Transverse colon (tissue), 3 donors: Measurements from ENCODE around the gene AKAP1.

Experiments used
- POLR2A ChIP-seq: fragments of 450-650 bp; IDR thresholded peaks from one replicate; pipeline ENCODE4 v1.6.1; 2016; ENCODE audit warnings: antibody characterized with exemption, mild to moderate bottlenecking, moderate library complexity
- TF ChIP-seq, protein P1 (sequence below), 5 experiments: fragments of 200-600 bp in 3 of 5; fragments of 450-650 bp in 2 of 5; sonication (generic) in 3 of 5; IDR thresholded peaks; 1 replicate in 2 of 5; 2 replicates in 3 of 5; pipeline ENCODE4 v1.5.1; 2016 to 2017; ENCODE audit warnings: antibody characterized with exemption in 5 of 5, inconsistent platforms in 3 of 5, mild to moderate bottlenecking in 2 of 5, moderate library complexity in 1 of 5

DNA sequence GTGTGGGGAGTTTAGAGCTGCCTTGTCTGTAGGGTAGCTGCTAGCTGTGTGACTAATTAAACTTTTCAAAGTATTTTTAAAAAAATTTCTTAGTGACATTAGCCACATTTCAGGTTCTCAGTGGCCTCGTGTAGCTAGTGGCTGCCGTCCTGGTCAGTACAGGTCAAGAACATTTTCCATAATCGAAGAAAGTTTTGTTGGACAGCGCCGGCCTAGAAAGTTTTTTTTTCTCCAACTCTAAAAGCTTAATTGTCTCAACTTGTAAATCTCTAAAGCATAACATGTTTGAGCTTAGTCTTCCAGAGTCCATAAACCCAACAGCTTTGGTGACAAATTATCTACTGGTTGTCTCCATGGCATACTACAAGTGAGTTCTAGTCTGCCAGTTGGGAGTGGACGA is 4.3 kb downstream of the AKAP1 start:
- TF ChIP-seq, protein P1, sequence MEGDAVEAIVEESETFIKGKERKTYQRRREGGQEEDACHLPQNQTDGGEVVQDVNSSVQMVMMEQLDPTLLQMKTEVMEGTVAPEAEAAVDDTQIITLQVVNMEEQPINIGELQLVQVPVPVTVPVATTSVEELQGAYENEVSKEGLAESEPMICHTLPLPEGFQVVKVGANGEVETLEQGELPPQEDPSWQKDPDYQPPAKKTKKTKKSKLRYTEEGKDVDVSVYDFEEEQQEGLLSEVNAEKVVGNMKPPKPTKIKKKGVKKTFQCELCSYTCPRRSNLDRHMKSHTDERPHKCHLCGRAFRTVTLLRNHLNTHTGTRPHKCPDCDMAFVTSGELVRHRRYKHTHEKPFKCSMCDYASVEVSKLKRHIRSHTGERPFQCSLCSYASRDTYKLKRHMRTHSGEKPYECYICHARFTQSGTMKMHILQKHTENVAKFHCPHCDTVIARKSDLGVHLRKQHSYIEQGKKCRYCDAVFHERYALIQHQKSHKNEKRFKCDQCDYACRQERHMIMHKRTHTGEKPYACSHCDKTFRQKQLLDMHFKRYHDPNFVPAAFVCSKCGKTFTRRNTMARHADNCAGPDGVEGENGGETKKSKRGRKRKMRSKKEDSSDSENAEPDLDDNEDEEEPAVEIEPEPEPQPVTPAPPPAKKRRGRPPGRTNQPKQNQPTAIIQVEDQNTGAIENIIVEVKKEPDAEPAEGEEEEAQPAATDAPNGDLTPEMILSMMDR (IDR thresholded peaks at IDR 0.05): no peak
- TF ChIP-seq POLR2A: no peak
